HEK293T (cell line): ENCODE data around the gene CIB2.

Experiments
- CTCF ChIA-PET: fragments of 350-600 bp; formaldehyde crosslinking; extraction: SDS; loops from one replicate; lab custom pipeline; 2021; ENCODE audit warnings: antibody characterized with exemption, inconsistent platforms; lab: Yijun Ruan, JAX
- POLR2A ChIA-PET: fragments of 350-600 bp; formaldehyde crosslinking; extraction: SDS; loops from one replicate; lab custom pipeline; 2020; ENCODE audit warnings: antibody characterized with exemption, inconsistent platforms; lab: Yijun Ruan, JAX
- DNase-seq: peaks from one replicate; pipeline ENCODE4 v3.0.0; 2012; ENCODE audit warnings: mixed read lengths; ENCODE audit errors: extremely low spot score
- ARNT ChIP-seq: fragments of 450-650 bp; IDR thresholded peaks from 2 replicates; pipeline ENCODE4 v1.6.1; 2017; ENCODE audit warnings: mild to moderate bottlenecking
- BHLHE40 ChIP-seq: fragments of 450-650 bp; IDR thresholded peaks from 2 replicates; pipeline ENCODE4 v1.6.1; 2016; ENCODE audit warnings: mild to moderate bottlenecking, moderate library complexity, borderline replicate concordance
- CTBP1 ChIP-seq: fragments of 450-650 bp; IDR thresholded peaks from 2 replicates; pipeline ENCODE4 v1.6.1; 2016; ENCODE audit warnings: borderline replicate concordance
- ELF4 ChIP-seq: fragments of 450-650 bp; IDR thresholded peaks from 2 replicates; pipeline ENCODE4 v1.6.1; 2017; ENCODE audit warnings: antibody characterized with exemption
- FOXA1 ChIP-seq: fragments of 450-650 bp; IDR thresholded peaks from 2 replicates; pipeline ENCODE4 v1.6.1; 2016; ENCODE audit warnings: mild to moderate bottlenecking
- FOXK2 ChIP-seq: fragments of 450-650 bp; IDR thresholded peaks from 2 replicates; pipeline ENCODE4 v1.6.1; 2016; ENCODE audit warnings: mild to moderate bottlenecking
- FOXM1 ChIP-seq: fragments of 450-650 bp; IDR thresholded peaks from 2 replicates; pipeline ENCODE4 v1.6.1; 2017; ENCODE audit warnings: mild to moderate bottlenecking, borderline replicate concordance
- HDGF ChIP-seq: fragments of 450-650 bp; IDR thresholded peaks from 2 replicates; pipeline ENCODE4 v1.6.1; 2017; ENCODE audit warnings: antibody characterized with exemption, borderline replicate concordance
- L3MBTL2 ChIP-seq: fragments of 450-650 bp; conservative IDR thresholded peaks from 2 replicates; pipeline ENCODE4 v1.6.1; 2016; ENCODE audit warnings: mild to moderate bottlenecking
- LEF1 ChIP-seq: fragments of 450-650 bp; IDR thresholded peaks from 2 replicates; pipeline ENCODE4 v1.6.1; 2017; ENCODE audit warnings: mild to moderate bottlenecking, borderline replicate concordance
- NFRKB ChIP-seq: fragments of 450-650 bp; IDR thresholded peaks from 2 replicates; pipeline ENCODE4 v1.6.1; 2016; ENCODE audit warnings: mild to moderate bottlenecking, moderate library complexity
- PKNOX1 ChIP-seq: fragments of 450-650 bp; IDR thresholded peaks from 2 replicates; pipeline ENCODE4 v1.6.1; 2016
- SP1 ChIP-seq: fragments of 450-650 bp; IDR thresholded peaks from 2 replicates; pipeline ENCODE4 v1.6.1; 2017
- SUZ12 ChIP-seq: fragments of 450-650 bp; IDR thresholded peaks from 2 replicates; pipeline ENCODE4 v1.6.1; 2016; ENCODE audit warnings: mild to moderate bottlenecking
- TARDBP ChIP-seq: fragments of 450-650 bp; IDR thresholded peaks from 2 replicates; pipeline ENCODE4 v1.6.1; 2016
- ZNF384 ChIP-seq: fragments of 450-650 bp; IDR thresholded peaks from 2 replicates; pipeline ENCODE4 v1.6.1; 2016

The CIB2 gene

DNA sequence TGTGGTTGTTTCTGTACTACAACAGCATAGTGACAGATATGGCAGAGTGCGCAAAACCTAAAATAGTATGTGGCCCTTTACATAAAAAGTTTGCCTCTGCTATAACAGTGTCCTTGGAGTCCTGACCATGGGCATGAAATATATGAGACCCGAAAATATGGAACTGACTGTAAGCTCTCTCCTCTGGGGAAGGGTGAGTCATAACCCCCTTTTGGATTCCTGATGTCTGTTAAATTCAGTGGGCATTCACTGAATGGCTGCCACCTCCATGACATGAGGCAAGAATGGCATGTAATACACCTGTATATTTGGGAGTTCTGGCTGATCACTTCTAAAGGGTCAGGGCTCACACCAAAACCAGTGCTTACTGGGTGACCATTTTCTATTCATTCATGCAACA is 59.9 kb downstream of the CIB2 start:
- DNase-seq, result no peak
- CTCF ChIA-PET, result interaction anchor here (0.5 kb wide), 1 partner anchor 42 kb away, joined by 3 read pairs; no protein-coding TSS in a partner anchor
- no peak for TF ChIP-seq SUZ12
- TF ChIP-seq HDGF, result no peak
- TF ChIP-seq CTBP1, result no peak
- POLR2A ChIA-PET, result no interaction called here

GRCh38 chr15:78070049-78070700 is 61.1 kb downstream of the CIB2 start:
- POLR2A ChIA-PET, result no interaction called here
- CTCF ChIA-PET, result interaction anchor here (0.9 to 1.0 kb wide), 2 partner anchors 38 to 51 kb away, joined by 3 to 5 read pairs; no protein-coding TSS in a partner anchor
- no peak for DNase-seq
- TF ChIP-seq NFRKB (no peak), HDGF (no peak), ELF4 (no peak), LEF1 (no peak), TARDBP (no peak), FOXM1 (no peak), FOXA1 (no peak), ARNT (no peak), L3MBTL2 (no peak), SP1 (no peak), BHLHE40 (no peak), CTBP1 (no peak), SUZ12 (no peak), FOXK2 (no peak), ZNF384 (no peak), PKNOX1 (no peak)

GRCh38 chr15:78069462-78070029 is 61.7 kb downstream of the CIB2 start:
- ChIA-PET CTCF (interaction anchor here (0.9 to 1.0 kb wide), 2 partner anchors 39 to 50 kb away, joined by 3 to 5 read pairs; no protein-coding TSS in a partner anchor), POLR2A (no interaction called here)
- DNase-seq, result no peak
- TF ChIP-seq FOXA1 (no peak), FOXK2 (no peak), PKNOX1 (no peak), LEF1 (no peak), ARNT (no peak), HDGF (no peak), ZNF384 (no peak), L3MBTL2 (no peak), CTBP1 (no peak)

- DNase-seq, result no peak
- CTCF ChIA-PET, result no interaction called here
- POLR2A ChIA-PET, result no interaction called here
- TF ChIP-seq ELF4 (no peak), ARNT (no peak), L3MBTL2 (no peak), HDGF (no peak), TARDBP (no peak), NFRKB (no peak), CTBP1 (no peak), FOXK2 (no peak), ZNF384 (no peak)
These were observed 62.2 kb downstream of the CIB2 start for GRCh38 chr15:78069052-78069414.

DNA sequence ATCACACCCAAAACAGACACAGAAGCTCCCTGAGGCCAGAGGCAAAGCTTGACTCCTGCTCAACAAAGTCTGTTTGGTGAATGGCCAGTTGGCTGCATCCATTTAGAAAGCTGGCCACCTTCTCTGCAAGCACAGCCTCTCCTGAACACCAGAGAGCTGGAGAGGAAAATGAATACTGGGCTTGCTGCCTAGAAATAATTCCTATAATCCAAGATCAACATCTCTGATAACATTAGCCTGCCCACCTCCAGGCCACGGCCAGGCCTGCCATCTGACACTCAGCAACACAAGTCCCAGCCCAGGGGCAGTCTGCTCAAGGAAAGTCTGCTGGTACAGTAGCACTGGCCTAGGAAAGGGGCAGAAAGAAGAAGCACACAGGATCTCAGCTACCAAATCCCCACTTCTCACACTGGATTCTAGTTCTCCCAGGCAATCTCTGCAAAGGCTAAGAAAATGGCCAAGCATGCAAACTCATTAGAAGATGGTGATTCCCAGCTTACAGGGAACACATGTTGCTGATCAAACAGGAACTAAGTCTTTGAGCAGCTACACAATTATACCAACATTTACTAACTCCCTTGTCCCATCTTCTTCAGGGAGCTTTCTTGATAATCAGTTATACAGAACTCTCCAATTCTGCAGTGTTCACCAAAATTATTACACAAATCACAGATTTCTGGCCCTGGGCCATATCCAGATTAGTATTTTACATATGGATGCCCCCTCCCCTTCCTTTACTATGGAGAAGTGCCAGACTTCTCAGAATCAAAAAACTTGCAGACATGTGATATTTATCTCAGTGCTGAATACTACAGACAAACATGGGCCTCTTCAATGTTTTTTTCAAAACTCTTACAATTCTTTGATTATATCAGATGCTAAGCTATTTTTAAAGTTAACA is 63.7 kb downstream of the CIB2 start:
- CTCF ChIA-PET, result interaction anchor here (0.6 to 1.7 kb wide), 3 partner anchors 24 to 44 kb away, joined by 3 to 5 read pairs (median 3); no protein-coding TSS in a partner anchor
- POLR2A ChIA-PET, result interaction anchor here (0.6 to 2.0 kb wide), 3 partner anchors 8 to 16 kb away, joined by 3 to 7 read pairs (median 3); partner anchors contain the start of gene TBC1D2B
- DNase-seq, result no peak
- no peak for TF ChIP-seq FOXA1
- TF ChIP-seq CTBP1, result no peak
- TF ChIP-seq SUZ12, result no peak
- TF ChIP-seq ZNF384, result no peak
- TF ChIP-seq ARNT, result no peak
- no peak for TF ChIP-seq NFRKB
- TF ChIP-seq L3MBTL2, result no peak
- TF ChIP-seq TARDBP, result no peak
- TF ChIP-seq PKNOX1, result no peak
- no peak for TF ChIP-seq FOXK2
- no peak for TF ChIP-seq SP1
- TF ChIP-seq LEF1, result no peak
- TF ChIP-seq FOXM1, result no peak
- TF ChIP-seq BHLHE40, result no peak
- no peak for TF ChIP-seq ELF4
- TF ChIP-seq HDGF, result no peak
